Neuronal stem cell (in vitro differentiated cells): ENCODE results near the gene CCDC86.
A peak's percentile ranks its signal among the peaks of the same experiment; 100 is the strongest.

Experiments used
- DNase-seq: peaks from one replicate; pipeline ENCODE4 v3.0.0-alpha.2; 2013; ENCODE audit warnings: low spot score
- H2AFZ ChIP-seq: one replicate; pipeline ENCODE4 v1.6.1; 2013; ENCODE audit warnings: mild to moderate bottlenecking, low read length, inconsistent platforms
- H2AK5ac ChIP-seq: 2 replicates; pipeline ENCODE4 v1.6.1; 2013; ENCODE audit warnings: low read depth, mild to moderate bottlenecking, inconsistent platforms, low read length, moderate library complexity, mixed read lengths
- H2BK120ac ChIP-seq: 2 replicates; pipeline ENCODE4 v1.6.1; 2013; ENCODE audit warnings: low read depth, mild to moderate bottlenecking, inconsistent platforms, low read length, moderate library complexity, mixed read lengths
- H2BK12ac ChIP-seq: one replicate; pipeline ENCODE4 v1.6.1; 2013; ENCODE audit warnings: low read length, inconsistent platforms
- H2BK15ac ChIP-seq: 2 replicates; pipeline ENCODE4 v1.6.1; 2013; ENCODE audit warnings: mild to moderate bottlenecking, low read length, inconsistent platforms, mixed read lengths
- H2BK5ac ChIP-seq: one replicate; pipeline ENCODE4 v1.6.1; 2013; ENCODE audit warnings: inconsistent platforms, mild to moderate bottlenecking, low read length, moderate library complexity
- H3K14ac ChIP-seq: one replicate; pipeline ENCODE4 v1.6.1; 2013; ENCODE audit warnings: low read length, inconsistent platforms
- H3K18ac ChIP-seq: 2 replicates; pipeline ENCODE4 v1.6.1; 2013; ENCODE audit warnings: low read length, inconsistent platforms
- H3K23ac ChIP-seq: 2 replicates; pipeline ENCODE4 v1.6.1; 2013; ENCODE audit warnings: low read depth, mild to moderate bottlenecking, mixed read lengths, low read length, inconsistent platforms; ENCODE audit not compliant: poor library complexity
- H3K27ac ChIP-seq: replicated peaks from 3 replicates; pipeline ENCODE4 v1.5.1; 2013; ENCODE audit warnings: low read length, inconsistent platforms
- H3K27me3 ChIP-seq, 3 experiments: 2 replicates each; pipeline ENCODE4 v1.6.1; 2013; ENCODE audit warnings: low read length in 3 of 3, mild to moderate bottlenecking in 2 of 3, inconsistent platforms in 1 of 3, low read depth in 1 of 3, mixed read lengths in 1 of 3, moderate library complexity in 1 of 3; ENCODE audit not compliant: control insufficient read depth in 3 of 3, insufficient read depth in 3 of 3
- H3K36me3 ChIP-seq, 2 donors: replicated peaks in 1 of 2; 2 replicates each; pipeline ENCODE4 v1.6.1; 2013; ENCODE audit warnings: low read length in 2 of 2; ENCODE audit not compliant: control insufficient read depth in 2 of 2, insufficient read depth in 2 of 2
- H3K4ac ChIP-seq: 2 replicates; pipeline ENCODE4 v1.6.1; 2013; ENCODE audit warnings: inconsistent platforms, mild to moderate bottlenecking, low read length, moderate library complexity
- H3K4me1 ChIP-seq, 2 donors: 1 replicate in 1 of 2; 2 replicates in 1 of 2; pipeline ENCODE4 v1.6.1; 2013; ENCODE audit warnings: low read length in 2 of 2, low read depth in 1 of 2; ENCODE audit not compliant: control insufficient read depth in 2 of 2, insufficient read depth in 1 of 2
- H3K4me2 ChIP-seq: one replicate; pipeline ENCODE4 v1.6.1; 2013; ENCODE audit warnings: mild to moderate bottlenecking, low read length, inconsistent platforms; ENCODE audit not compliant: insufficient read depth, poor library complexity, severe bottlenecking
- H3K4me3 ChIP-seq, 2 donors: 2 replicates each; pipeline ENCODE4 v1.5.1; 2013; ENCODE audit warnings: low read length in 2 of 2, mild to moderate bottlenecking in 2 of 2, inconsistent platforms in 1 of 2, moderate library complexity in 1 of 2
- H3K79me1 ChIP-seq: one replicate; pipeline ENCODE4 v1.6.1; 2013; ENCODE audit warnings: low read depth, mild to moderate bottlenecking, inconsistent platforms, low read length, moderate library complexity
- H3K9ac ChIP-seq: one replicate; pipeline ENCODE4 v1.6.1; 2013; ENCODE audit warnings: mild to moderate bottlenecking, low read depth, low read length, inconsistent platforms; ENCODE audit not compliant: poor library complexity
- H3K9me3 ChIP-seq, 2 donors: replicated peaks in 1 of 2; 2 replicates each; pipeline versions ENCODE3 to v1.6.1; 2013; ENCODE audit warnings: low read length in 2 of 2, mild to moderate bottlenecking in 2 of 2, inconsistent platforms in 1 of 2, low read depth in 1 of 2, mixed read lengths in 1 of 2, moderate library complexity in 1 of 2; ENCODE audit not compliant: control insufficient read depth in 2 of 2, insufficient read depth in 1 of 2
- H4K8ac ChIP-seq: one replicate; pipeline ENCODE4 v1.6.1; 2013; ENCODE audit warnings: low read depth, mild to moderate bottlenecking, inconsistent platforms, low read length, moderate library complexity
- H4K91ac ChIP-seq: one replicate; pipeline ENCODE4 v1.6.1; 2013; ENCODE audit warnings: low read length, low read depth, mild to moderate bottlenecking, inconsistent platforms; ENCODE audit not compliant: poor library complexity
- WGBS, 2 donors: extraction: QIAGEN DNeasy Blood & Tissue Kit; methylation state at CpG; one replicate each; pipeline ENCODE4 v1.1.7; 2013; ENCODE audit warnings: missing lambda C conversion rate in 2 of 2, mixed read lengths in 1 of 2; ENCODE audit not compliant: insufficient read length in 2 of 2, insufficient replicate concordance in 1 of 2; ENCODE audit errors: extremely low coverage in 2 of 2; 5-methylcytosine and 5-hydroxymethylcytosine counted together

The CCDC86 gene

GRCh38 chr11:60842668-60843600, 1.0 kb downstream of the CCDC86 start:
- H2AFZ ChIP-seq = peak overlapping the region; percentile 86
- H3K18ac ChIP-seq = no peak overlapping the region
- peak overlapping the region; percentile 91 for H3K9ac ChIP-seq
- peaks cover 7 to 13% of the 10 kb centered on the region in 2 donors for H3K36me3 ChIP-seq
- no peak overlapping the region for H4K8ac ChIP-seq
- H4K91ac ChIP-seq = no peak overlapping the region
- no CpG with 5 or more reads among the region's 23 CpGs for WGBS, 2 donors
- H2BK120ac ChIP-seq = no peak overlapping the region
- H2BK5ac ChIP-seq = no peak overlapping the region
- no peaks in the 10 kb centered on the region for H3K27me3 ChIP-seq
- peak overlapping the region; percentile 82 for H3K4me2 ChIP-seq
- no peaks in the 10 kb centered on the region for H3K9me3 ChIP-seq
- peaks cover 14 to 21% of the 10 kb centered on the region in 2 donors for H3K4me1 ChIP-seq
- H3K4me3 ChIP-seq = peak overlapping the region; percentile 70 to 89
- H2BK12ac ChIP-seq = no peak overlapping the region
- H3K79me1 ChIP-seq = peaks cover 11% of the 10 kb centered on the region
- H2BK15ac ChIP-seq = no peak overlapping the region
- H3K14ac ChIP-seq = no peak overlapping the region
- peak overlapping the region; percentile 5 for H2AK5ac ChIP-seq
- H3K4ac ChIP-seq = no peak overlapping the region
- no peak overlapping the region for H3K27ac ChIP-seq
- no peak for DNase-seq
- no peak overlapping the region for H3K23ac ChIP-seq

GRCh38 chr11:60844045-60844869, 2.3 kb downstream of the CCDC86 start:
- H3K36me3 ChIP-seq = peaks cover 16 to 26% of the 10 kb centered on the region in 2 donors
- peak overlapping the region; percentile 45 for H4K8ac ChIP-seq
- H3K79me1 ChIP-seq = peaks cover 11% of the 10 kb centered on the region
- H3K18ac ChIP-seq = no peak overlapping the region
- H3K9ac ChIP-seq = peak overlapping the region; percentile 45
- no peak overlapping the region for H2BK12ac ChIP-seq
- H2BK15ac ChIP-seq = no peak overlapping the region
- peak overlapping the region; percentile 48 to 70 for H3K4me3 ChIP-seq
- H3K23ac ChIP-seq = no peak overlapping the region
- no peak overlapping the region for H3K14ac ChIP-seq
- peak overlapping the region; percentile 20 for H3K4me2 ChIP-seq
- H3K27ac ChIP-seq = no peak overlapping the region
- H4K91ac ChIP-seq = no peak overlapping the region
- no peaks in the 10 kb centered on the region for H3K9me3 ChIP-seq
- no peak for DNase-seq
- no peak overlapping the region for H2AK5ac ChIP-seq
- no CpG with 5 or more reads among the region's 10 CpGs for WGBS, 2 donors
- no peak overlapping the region for H2BK120ac ChIP-seq
- H3K27me3 ChIP-seq = no peaks in the 10 kb centered on the region
- no peak overlapping the region for H3K4ac ChIP-seq
- peaks cover 14 to 21% of the 10 kb centered on the region in 2 donors for H3K4me1 ChIP-seq
- no peak overlapping the region for H2BK5ac ChIP-seq
- no peak overlapping the region for H2AFZ ChIP-seq

GRCh38 chr11:60844870-60845221, 2.9 kb downstream of the CCDC86 start:
- Histone ChIP-seq H3K27ac (no peak overlapping the region), H3K79me1 (peaks cover 11% of the 10 kb centered on the region), H2BK120ac (no peak overlapping the region), H3K4me2 (no peak overlapping the region), H3K36me3 (peaks cover 22 to 32% of the 10 kb centered on the region in 2 donors), H3K14ac (no peak overlapping the region), H2BK12ac (no peak overlapping the region), H3K4ac (no peak overlapping the region), H3K27me3 (no peaks in the 10 kb centered on the region), H2AK5ac (no peak overlapping the region), H3K9me3 (no peaks in the 10 kb centered on the region), H4K8ac (no peak overlapping the region), H4K91ac (no peak overlapping the region), H2BK5ac (no peak overlapping the region), H3K18ac (no peak overlapping the region), H3K23ac (no peak overlapping the region), H2AFZ (no peak overlapping the region), H3K4me1 (peaks cover 14 to 21% of the 10 kb centered on the region in 2 donors), H3K9ac (no peak overlapping the region), H3K4me3 (no peak overlapping the region), H2BK15ac (no peak overlapping the region)
- WGBS, 2 donors = no CpG with 5 or more reads among the region's 4 CpGs
- no peak for DNase-seq

GRCh38 chr11:60845338-60845737, 3.4 kb downstream of the CCDC86 start:
- Histone ChIP-seq H2BK5ac (no peak overlapping the region), H2BK120ac (no peak overlapping the region), H3K4me3 (no peak overlapping the region), H3K79me1 (peaks cover 11% of the 10 kb centered on the region), H3K9me3 (no peaks in the 10 kb centered on the region), H3K36me3 (peaks cover 25 to 37% of the 10 kb centered on the region in 2 donors), H3K27ac (no peak overlapping the region), H4K91ac (no peak overlapping the region), H4K8ac (no peak overlapping the region), H3K14ac (no peak overlapping the region), H3K4me2 (no peak overlapping the region), H3K23ac (no peak overlapping the region), H2BK15ac (no peak overlapping the region), H3K4ac (no peak overlapping the region), H2BK12ac (no peak overlapping the region), H3K27me3 (no peaks in the 10 kb centered on the region), H2AFZ (no peak overlapping the region), H3K9ac (peak overlapping the region; percentile 45), H3K18ac (no peak overlapping the region), H2AK5ac (no peak overlapping the region), H3K4me1 (peaks cover 14 to 21% of the 10 kb centered on the region in 2 donors)
- DNase-seq = no peak
- WGBS, 2 donors = no CpG with 5 or more reads among the region's 8 CpGs
